CD4-positive, alpha-beta T cell (primary cell): ENCODE results near the gene TSPAN15. TPM values are rescaled to one million over a fixed set of nuclear protein-coding genes. Genes with fewer than 3 reads are reported as not detected.

Experiments
- ATAC-seq: fragments of 200-7000 bp; cut with Tn5 transposase; one replicate; pipeline ENCODE4 v1.10.0; 2022; ENCODE audit warnings: mild to moderate bottlenecking; ENCODE audit not compliant: poor library complexity
- CTCF ChIA-PET: fragments of 350-600 bp; sonication (Branson Sonifier 250); formaldehyde crosslinking; loops from one replicate; lab custom pipeline; 2021; ENCODE audit warnings: antibody characterized with exemption, inconsistent platforms; lab: Charles Lee
- POLR2A ChIA-PET: fragments of 350-600 bp; sonication (Branson Sonifier 250); formaldehyde crosslinking; loops from one replicate; lab custom pipeline; 2021; ENCODE audit warnings: antibody characterized with exemption, inconsistent platforms; lab: Charles Lee
- DNase-seq, 14 experiments: peaks; one replicate each; pipeline ENCODE4 v3.0.0-alpha.2; 2013 to 2020; ENCODE audit warnings: mixed read lengths in 2 of 14
- H3K27ac ChIP-seq, 2 donors: one replicate each; pipeline versions ENCODE4 v1.5.1 to v1.7.0; 2013; ENCODE audit warnings: low read length in 2 of 2, low read depth in 1 of 2, mild to moderate bottlenecking in 1 of 2
- H3K27me3 ChIP-seq, 2 experiments: 1 replicate in 1 of 2; 2 replicates in 1 of 2; pipeline versions ENCODE4 v1.6.1 to v1.7.0; 2013; ENCODE audit warnings: low read length in 2 of 2, control low read depth in 1 of 2, mild to moderate bottlenecking in 1 of 2, moderate library complexity in 1 of 2; ENCODE audit not compliant: insufficient read depth in 2 of 2, control insufficient read depth in 1 of 2
- H3K36me3 ChIP-seq: one replicate; pipeline ENCODE4 v1.6.1; 2013; ENCODE audit warnings: low read length, control low read depth; ENCODE audit not compliant: insufficient read depth
- H3K4me1 ChIP-seq: one replicate; pipeline ENCODE4 v1.6.1; 2013; ENCODE audit warnings: low read length, control low read depth; ENCODE audit not compliant: insufficient read depth
- H3K4me3 ChIP-seq: one replicate; pipeline ENCODE4 v1.5.1; 2013; ENCODE audit warnings: mild to moderate bottlenecking, low read length, moderate library complexity
- H3K9me3 ChIP-seq, 2 experiments: 1 replicate in 1 of 2; 2 replicates in 1 of 2; pipeline versions ENCODE4 v1.6.1 to v1.7.0; 2013; ENCODE audit warnings: low read length in 2 of 2, mild to moderate bottlenecking in 2 of 2, control low read depth in 1 of 2, moderate library complexity in 1 of 2; ENCODE audit not compliant: control insufficient read depth in 1 of 2, insufficient read depth in 1 of 2
- H3K27ac Mint-ChIP-seq: one replicate; pipeline ENCODE4 v1.8.0; 2020; ENCODE audit warnings: mixed read lengths
- H3K27me3 Mint-ChIP-seq: one replicate; pipeline ENCODE4 v1.8.0; 2021; ENCODE audit warnings: mixed read lengths
- H3K36me3 Mint-ChIP-seq: one replicate; pipeline ENCODE4 v1.8.0; 2021; ENCODE audit warnings: low read depth, mixed read lengths
- H3K4me1 Mint-ChIP-seq: one replicate; pipeline ENCODE4 v1.8.0; 2021; ENCODE audit warnings: low read depth, mixed read lengths
- H3K4me3 Mint-ChIP-seq: one replicate; pipeline ENCODE4 v1.8.0; 2020; ENCODE audit warnings: mild to moderate bottlenecking, mixed read lengths
- H3K9me3 Mint-ChIP-seq: one replicate; pipeline ENCODE4 v1.8.0; 2020; ENCODE audit warnings: mixed read lengths
- CTCF ChIP-seq: fragments of 200-600 bp; IDR thresholded peaks from one replicate; pipeline ENCODE4 v1.8.0; 2022; ENCODE audit warnings: antibody characterized with exemption, mild to moderate bottlenecking
- intact Hi-C, 2 experiments: fragments of 100-400 bp; cut with DNase I in 1 of 2; cut with micrococcal nuclease in 1 of 2; formaldehyde crosslinking; loops; one replicate each; pipeline versions ENCODE4 v1.15.1 to v1.9.0; 2023 to 2025; cut with DNase I, micrococcal nuclease
- total RNA-seq, 174 experiments: library from RNA in 2 of 174; stranded (reverse) in 2 of 174; gene quantifications; one replicate each; pipeline ENCODE4 v1.2.3 and lab custom pipeline; 2021 to 2026

TSPAN15 gene
- total RNA-seq, 2 experiments from 2014 or later, result 2.2 to 2.5 TPM

- CTCF ChIA-PET, result interaction anchor here (1.0 kb wide), 1 partner anchor 9 kb away, joined by 3 read pairs; no protein-coding TSS in a partner anchor
These were observed 37.9 kb upstream of the TSPAN15 start for GRCh38 chr10:69413221-69413865.

GRCh38 chr10:69414036-69415018, 36.9 kb upstream of the TSPAN15 start:
- no peak for ATAC-seq
- POLR2A ChIA-PET, result no interaction called here

More at GRCh38 chr10:69413221-69413865, 37.9 kb upstream of the TSPAN15 start:
- H3K4me1 Mint-ChIP-seq, result peaks cover 16% of the 10 kb centered on the region
- H3K4me1 ChIP-seq, result peaks cover 17% of the 10 kb centered on the region
- no peak overlapping the region for H3K4me3 ChIP-seq
- H3K27me3 Mint-ChIP-seq, result no peaks in the 10 kb centered on the region
- H3K4me3 Mint-ChIP-seq, result no peak overlapping the region
- no peaks in the 10 kb centered on the region for H3K36me3 Mint-ChIP-seq
- H3K27ac ChIP-seq, result no peak overlapping the region
- no peak for ATAC-seq
- no peak overlapping the region for H3K27ac Mint-ChIP-seq
- H3K9me3 ChIP-seq, result peaks cover 0 to 4% of the 10 kb centered on the region in 2 experiments
- intact Hi-C loops, result no loop called here
- POLR2A ChIA-PET, result no interaction called here
- peak; percentile 50 for TF ChIP-seq CTCF
- no peaks in the 10 kb centered on the region for H3K9me3 Mint-ChIP-seq
- peak in 4 of 14 experiments; percentile 32 to 65 (median 58) for DNase-seq
- H3K27me3 ChIP-seq, result no peaks in the 10 kb centered on the region
- no peaks in the 10 kb centered on the region for H3K36me3 ChIP-seq

More at GRCh38 chr10:69414036-69415018, 36.9 kb upstream of the TSPAN15 start:
- Mint-ChIP-seq H3K27ac (no peak overlapping the region), H3K4me1 (peaks cover 6% of the 10 kb centered on the region), H3K27me3 (no peaks in the 10 kb centered on the region), H3K36me3 (no peaks in the 10 kb centered on the region), H3K4me3 (no peak overlapping the region), H3K9me3 (no peaks in the 10 kb centered on the region)
- TF ChIP-seq CTCF, result no peak
- CTCF ChIA-PET, result interaction anchor here (1.0 kb wide), 1 partner anchor 93 kb away, joined by 3 read pairs; no protein-coding TSS in a partner anchor
- DNase-seq, result no peak
- H3K9me3 ChIP-seq, result peaks cover 0 to 4% of the 10 kb centered on the region in 2 experiments
- H3K4me3 ChIP-seq, result no peak overlapping the region
- no peak overlapping the region for H3K27ac ChIP-seq
- no peaks in the 10 kb centered on the region for H3K36me3 ChIP-seq
- intact Hi-C loops, result no loop called here
- no peaks in the 10 kb centered on the region for H3K27me3 ChIP-seq
- peaks cover 10% of the 10 kb centered on the region for H3K4me1 ChIP-seq
